Type B pancreatic cell (in vitro differentiated cells): ENCODE data around the gene ARHGAP23. TPM values are rescaled to one million over a fixed set of nuclear protein-coding genes. Genes with fewer than 3 reads are reported as not detected.

Experiments
- DNase-seq: peaks from one replicate; pipeline ENCODE4 v3.0.0; 2021; ENCODE audit warnings: mixed read lengths; ENCODE audit not compliant: unreplicated experiment; ENCODE audit errors: extremely low spot score
- H3K27ac Mint-ChIP-seq: 2 replicates; pipeline ENCODE4 v1.8.0; 2021; ENCODE audit warnings: mild to moderate bottlenecking, mixed read lengths
- H3K27me3 Mint-ChIP-seq: 2 replicates; pipeline ENCODE4 v1.8.0; 2021; ENCODE audit warnings: mixed read lengths
- H3K36me3 Mint-ChIP-seq: 2 replicates; pipeline ENCODE4 v1.8.0; 2021; ENCODE audit warnings: mixed read lengths
- H3K4me1 Mint-ChIP-seq: one replicate; pipeline ENCODE4 v1.8.0; 2021; ENCODE audit warnings: mixed read lengths; ENCODE audit not compliant: unreplicated experiment
- H3K4me3 Mint-ChIP-seq: 2 replicates; pipeline ENCODE4 v1.8.0; 2021; ENCODE audit warnings: mild to moderate bottlenecking, mixed read lengths
- H3K9me3 Mint-ChIP-seq: 2 replicates; pipeline ENCODE4 v1.8.0; 2021; ENCODE audit warnings: mixed read lengths
- CTCF ChIP-seq: fragments of 200-600 bp; sonication (generic); conservative IDR thresholded peaks from 2 replicates; pipeline ENCODE4 v1.5.0; 2021; ENCODE audit warnings: antibody characterized with exemption, mild to moderate bottlenecking
- total RNA-seq: library from RNA; stranded (reverse); gene quantifications from 2 replicates; pipeline ENCODE4 v1.2.1, GENCODE V29; 2021; ENCODE audit warnings: low replicate concordance

Gene ARHGAP23
- total RNA-seq, 1 donor from 2014 or later, result 114 TPM

- Mint-ChIP-seq H3K27ac (no peak overlapping the region), H3K4me3 (no peak overlapping the region), H3K27me3 (no peaks in the 10 kb centered on the region), H3K36me3 (no peaks in the 10 kb centered on the region), H3K4me1 (peaks cover 3% of the 10 kb centered on the region), H3K9me3 (no peaks in the 10 kb centered on the region)
- no peak for DNase-seq
- no peak for TF ChIP-seq CTCF
Observed at GRCh38 chr17:38543403-38544174, 115.3 kb downstream of the ARHGAP23 start.

- H3K4me3 Mint-ChIP-seq, result no peak overlapping the region
- no peak overlapping the region for H3K27ac Mint-ChIP-seq
- H3K9me3 Mint-ChIP-seq, result no peaks in the 10 kb centered on the region
- no peak for DNase-seq
- H3K4me1 Mint-ChIP-seq, result peaks cover 3% of the 10 kb centered on the region
- TF ChIP-seq CTCF, result no peak
- no peaks in the 10 kb centered on the region for H3K36me3 Mint-ChIP-seq
- no peaks in the 10 kb centered on the region for H3K27me3 Mint-ChIP-seq
Observed at GRCh38 chr17:38544175-38544838, 116.0 kb downstream of the ARHGAP23 start.

GRCh38 chr17:38544839-38545209, 116.6 kb downstream of the ARHGAP23 start:
- no peak for TF ChIP-seq CTCF
- Mint-ChIP-seq H3K9me3 (no peaks in the 10 kb centered on the region), H3K36me3 (no peaks in the 10 kb centered on the region), H3K27me3 (no peaks in the 10 kb centered on the region), H3K4me1 (peaks cover 3% of the 10 kb centered on the region), H3K27ac (no peak overlapping the region), H3K4me3 (no peak overlapping the region)
- DNase-seq, result no peak

GRCh38 chr17:38545531-38546225, 117.4 kb downstream of the ARHGAP23 start:
- no peak for TF ChIP-seq CTCF
- DNase-seq, result no peak
- no peaks in the 10 kb centered on the region for H3K27me3 Mint-ChIP-seq
- no peak overlapping the region for H3K4me3 Mint-ChIP-seq
- no peaks in the 10 kb centered on the region for H3K9me3 Mint-ChIP-seq
- no peaks in the 10 kb centered on the region for H3K36me3 Mint-ChIP-seq
- H3K4me1 Mint-ChIP-seq, result peaks cover 3% of the 10 kb centered on the region
- no peak overlapping the region for H3K27ac Mint-ChIP-seq

- DNase-seq, result no peak
- Mint-ChIP-seq H3K9me3 (no peaks in the 10 kb centered on the region), H3K4me3 (no peak overlapping the region), H3K27ac (no peak overlapping the region), H3K27me3 (no peaks in the 10 kb centered on the region), H3K36me3 (no peaks in the 10 kb centered on the region), H3K4me1 (peaks cover 3% of the 10 kb centered on the region)
- no peak for TF ChIP-seq CTCF
Observed at GRCh38 chr17:38546396-38546795, 118.1 kb downstream of the ARHGAP23 start.
